Esophagus squamous epithelium (tissue), 5 donors: ENCODE results near the gene RPAP3. TPM values are rescaled to one million over a fixed set of nuclear protein-coding genes. Genes with fewer than 3 reads are reported as not detected.

ENCODE experiments used
- DNase-seq: peaks from one replicate; lab custom pipeline; 2025; lab: John Stamatoyannopoulos, UW
- H3K27ac ChIP-seq, 4 donors: fragments of 200-600 bp; sonication (generic); one replicate each; pipeline ENCODE4 v1.5.1; 2016 to 2019; ENCODE audit warnings: mild to moderate bottlenecking in 1 of 4
- H3K27me3 ChIP-seq, 4 donors: fragments of 200-600 bp; sonication (generic); 1 replicate in 3 of 4; 2 replicates in 1 of 4; pipeline versions ENCODE4 v1.5.1 to v1.6.0; 2017 to 2021; ENCODE audit warnings: antibody characterized with exemption in 1 of 4
- H3K36me3 ChIP-seq, 3 donors: fragments of 200-600 bp; sonication (generic); one replicate each; pipeline ENCODE4 v1.5.1; 2016 to 2019
- H3K4me1 ChIP-seq, 3 donors: fragments of 200-600 bp; sonication (generic); one replicate each; pipeline ENCODE4 v1.5.1; 2017 to 2019
- H3K4me3 ChIP-seq, 4 donors: fragments of 200-600 bp; sonication (generic); 1 replicate in 3 of 4; 2 replicates in 1 of 4; pipeline ENCODE4 v1.5.1; 2016 to 2019; ENCODE audit warnings: mild to moderate bottlenecking in 2 of 4, moderate library complexity in 1 of 4
- H3K9me3 ChIP-seq, 3 donors: fragments of 200-600 bp; sonication (generic); one replicate each; pipeline ENCODE4 v1.5.1; 2016 to 2019
- CTCF ChIP-seq, 6 experiments: fragments of 450-650 bp in 4 of 6; fragments of 200-600 bp in 2 of 6; sonication (generic) in 2 of 6; IDR thresholded peaks; one replicate each; pipeline ENCODE4 v1.5.1; 2016 to 2019; ENCODE audit warnings: antibody characterized with exemption in 6 of 6, mild to moderate bottlenecking in 4 of 6, moderate library complexity in 4 of 6
- POLR2A ChIP-seq, 4 donors: fragments of 450-650 bp; IDR thresholded peaks; one replicate each; pipeline ENCODE4 v1.6.1; 2017; ENCODE audit warnings: antibody characterized with exemption in 4 of 4, mild to moderate bottlenecking in 4 of 4, moderate library complexity in 3 of 4
- WGBS, 2 donors: methylation state at CpG; one replicate each; pipeline ENCODE4 v1.1.5; 2018; 5-methylcytosine and 5-hydroxymethylcytosine counted together
- intact Hi-C: fragments of 100-400 bp; cut with DNase I; formaldehyde crosslinking; loops from one replicate; pipeline ENCODE4 v1.15.0; 2022
- total RNA-seq, 4 donors: library from RNA; depleted of rRNA; stranded (reverse); fragments of >200 nt; gene quantifications; one replicate each; pipeline ENCODE4 v1.1.0, GENCODE V29; 2016
- donor health status: DM: yes; HTN: yes; CAD: no.

RPAP3 gene
- total RNA-seq, 4 donors from 2014 or later = 7.7 to 20.3 (median 17.7) TPM

- Histone ChIP-seq H3K27ac (no peak overlapping the region), H3K4me1 (peaks cover 26 to 42% (median 27%) of the 10 kb centered on the region in 3 donors), H3K9me3 (no peaks in the 10 kb centered on the region), H3K27me3 (no peaks in the 10 kb centered on the region), H3K36me3 (peaks cover 5 to 60% (median 6%) of the 10 kb centered on the region in 3 donors), H3K4me3 (no peak overlapping the region)
- 92 to 94% methylated on average over 3 of the region's 3 CpGs for WGBS, 2 donors
- TF ChIP-seq POLR2A (IDR thresholded peaks at IDR 0.05) = no peak
- no peak for TF ChIP-seq CTCF (IDR thresholded peaks at IDR 0.05)
- DNase-seq = no peak
- intact Hi-C loops = loop anchor here (10.0 kb wide), 1 partner anchor 86 kb away; no protein-coding TSS in a partner anchor
These were observed 43.1 kb upstream of the RPAP3 start for GRCh38 chr12:47748899-47749298.

GRCh38 chr12:47748507-47748828 is 42.6 kb upstream of the RPAP3 start:
- Histone ChIP-seq H3K27me3 (no peaks in the 10 kb centered on the region), H3K9me3 (no peaks in the 10 kb centered on the region), H3K27ac (no peak overlapping the region), H3K36me3 (peaks cover 5 to 60% (median 6%) of the 10 kb centered on the region in 3 donors), H3K4me3 (no peak overlapping the region), H3K4me1 (peaks cover 23 to 42% (median 24%) of the 10 kb centered on the region in 3 donors)
- no peak for DNase-seq
- 91 to 100% methylated on average over 1 of the region's 1 CpG for WGBS, 2 donors
- TF ChIP-seq CTCF (IDR thresholded peaks at IDR 0.05) = no peak
- intact Hi-C loops = loop anchor here (10.0 kb wide), 1 partner anchor 86 kb away; no protein-coding TSS in a partner anchor

- intact Hi-C loops = loop anchor here (10.0 kb wide), 1 partner anchor 87 kb away; no protein-coding TSS in a partner anchor
- no peaks in the 10 kb centered on the region for H3K9me3 ChIP-seq
- no peaks in the 10 kb centered on the region for H3K27me3 ChIP-seq
- DNase-seq = no peak
- no peak overlapping the region for H3K4me3 ChIP-seq
- H3K4me1 ChIP-seq = peaks cover 17 to 38% (median 21%) of the 10 kb centered on the region in 3 donors
- peaks cover 5 to 60% (median 6%) of the 10 kb centered on the region in 3 donors for H3K36me3 ChIP-seq
- 67 to 81% methylated on average over 2 to 8 of the region's 14 CpGs for WGBS, 2 donors
- no peak overlapping the region for H3K27ac ChIP-seq
- TF ChIP-seq POLR2A (IDR thresholded peaks at IDR 0.05) (no peak), CTCF (IDR thresholded peaks at IDR 0.05) (no peak)
These were observed 42.0 kb upstream of the RPAP3 start for GRCh38 chr12:47747596-47748506.

GRCh38 chr12:47747126-47747525 is 41.3 kb upstream of the RPAP3 start:
- no peak for TF ChIP-seq POLR2A (IDR thresholded peaks at IDR 0.05)
- peaks cover 10 to 38% (median 16%) of the 10 kb centered on the region in 3 donors for H3K4me1 ChIP-seq
- H3K9me3 ChIP-seq = no peaks in the 10 kb centered on the region
- no peak for DNase-seq
- H3K36me3 ChIP-seq = peaks cover 5 to 59% (median 6%) of the 10 kb centered on the region in 3 donors
- intact Hi-C loops = loop anchor here (10.0 kb wide), 1 partner anchor 88 kb away; no protein-coding TSS in a partner anchor
- peak overlapping the region in 1 of 4 donors; percentile 3 for H3K27ac ChIP-seq
- H3K27me3 ChIP-seq = no peaks in the 10 kb centered on the region
- H3K4me3 ChIP-seq = no peak overlapping the region
- 75 to 79% methylated on average over 4 of the region's 4 CpGs for WGBS, 2 donors

GRCh38 chr12:47746523-47746922 is 40.7 kb upstream of the RPAP3 start:
- Histone ChIP-seq H3K36me3 (peaks cover 5 to 53% (median 6%) of the 10 kb centered on the region in 3 donors), H3K4me1 (peaks cover 8 to 38% (median 13%) of the 10 kb centered on the region in 3 donors), H3K27ac (no peak overlapping the region), H3K4me3 (no peak overlapping the region), H3K9me3 (no peaks in the 10 kb centered on the region), H3K27me3 (no peaks in the 10 kb centered on the region)
- intact Hi-C loops = loop anchor here (10.0 kb wide), 1 partner anchor 88 kb away; no protein-coding TSS in a partner anchor
- 40 to 89% methylated on average over 1 to 3 of the region's 7 CpGs for WGBS, 2 donors
- TF ChIP-seq CTCF (IDR thresholded peaks at IDR 0.05) (no peak), POLR2A (IDR thresholded peaks at IDR 0.05) (no peak)
- no peak for DNase-seq
